Measurements from ENCODE around the gene MARCHF10.
"Not testable (repeated sequence)": the region's sequence is repeated elsewhere in the genome, so short reads cannot be mapped to it uniquely, and the experiment has no call there.

Gene MARCHF10

GRCh38 chr17:62705156-62705777, 102.8 kb downstream of the MARCHF10 start:
- H4K20me1 ChIP-seq, result 0 out of 22 replicates have a peak, but pooled peaks cover 0 to 5% (median 0%) of the 10 kb centered on the region in 11 experiments
- H3K9ac ChIP-seq, result peak overlapping the region in 6 of 11 experiments; percentile 82 to 90 (median 86); a peak in 6 of 22 replicates
- peak overlapping the region in 6 of 11 experiments; percentile 2 to 89 (median 85); a peak in 8 of 22 replicates for H3K27ac ChIP-seq
- peaks cover 0 to 12% (median 0%) of the 10 kb centered on the region in 11 experiments; a peak in 3 of 22 replicates for H3K27me3 ChIP-seq
- no peak for TF ChIP-seq Cebpa-rat (IDR thresholded peaks at IDR 0.05)
- peak overlapping the region in 6 of 10 experiments; percentile 71 to 83 (median 76); a peak in 7 of 20 replicates for H3K4me3 ChIP-seq
- H3K36me3 ChIP-seq, result no peaks in the 10 kb centered on the region
- H3K9me3 ChIP-seq (replicated peaks in 1 of 11), result peaks cover 8 to 19% (median 11%) of the 10 kb centered on the region in 11 experiments; a peak in 16 of 22 replicates
- H3K4me1 ChIP-seq, result peaks cover 15 to 41% (median 37%) of the 10 kb centered on the region in 10 experiments
- H3K4me2 ChIP-seq, result peak overlapping the region; percentile 87 to 100 (median 96)

- Histone ChIP-seq H3K4me2 (peak overlapping the region; percentile 87 to 100 (median 96)), H4K20me1 (0 out of 22 replicates have a peak, but pooled peaks cover 0 to 5% (median 0%) of the 10 kb centered on the region in 11 experiments), H3K27me3 (peaks cover 0 to 12% (median 0%) of the 10 kb centered on the region in 11 experiments; a peak in 3 of 22 replicates), H3K9ac (peak overlapping the region; percentile 80 to 90 (median 83)), H3K4me1 (peaks cover 15 to 41% (median 37%) of the 10 kb centered on the region in 10 experiments), H3K36me3 (no peaks in the 10 kb centered on the region), H3K27ac (peak overlapping the region; percentile 46 to 89 (median 84); a peak in 21 of 22 replicates), H3K4me3 (peak overlapping the region; percentile 70 to 83 (median 74)), H3K9me3 (replicated peaks in 1 of 11) (peaks cover 8 to 19% (median 11%) of the 10 kb centered on the region in 11 experiments; a peak in 16 of 22 replicates)
- peak in 6 of 11 experiments; percentile 17 to 81 (median 35); a peak in 5 of 22 replicates for TF ChIP-seq Cebpa-rat (IDR thresholded peaks at IDR 0.05)
Measured at GRCh38 chr17:62704381-62704971, 103.6 kb downstream of the MARCHF10 start.

- Histone ChIP-seq H3K4me1 (peaks cover 15 to 41% (median 37%) of the 10 kb centered on the region in 10 experiments), H3K4me3 (peak overlapping the region; percentile 70 to 83 (median 74)), H3K27ac (peak overlapping the region; percentile 46 to 89 (median 84); a peak in 21 of 22 replicates), H3K4me2 (peak overlapping the region; percentile 87 to 100 (median 96)), H4K20me1 (0 out of 22 replicates have a peak, but pooled peaks cover 0 to 5% (median 0%) of the 10 kb centered on the region in 11 experiments), H3K27me3 (peaks cover 0 to 12% (median 0%) of the 10 kb centered on the region in 11 experiments; a peak in 3 of 22 replicates), H3K36me3 (no peaks in the 10 kb centered on the region), H3K9ac (peak overlapping the region; percentile 80 to 90 (median 83)), H3K9me3 (replicated peaks in 1 of 11) (peaks cover 7 to 15% (median 9%) of the 10 kb centered on the region in 11 experiments; a peak in 16 of 22 replicates)
- no peak for TF ChIP-seq Cebpa-rat (IDR thresholded peaks at IDR 0.05)
Measured at GRCh38 chr17:62703776-62704380, 104.2 kb downstream of the MARCHF10 start.

GRCh38 chr17:62703261-62703775, 104.8 kb downstream of the MARCHF10 start:
- peak overlapping the region; percentile 70 to 83 (median 74); a peak in 17 of 20 replicates for H3K4me3 ChIP-seq
- peak overlapping the region; percentile 83 to 100 (median 96) for H3K4me2 ChIP-seq
- peaks cover 0 to 12% (median 0%) of the 10 kb centered on the region in 11 experiments; a peak in 3 of 22 replicates for H3K27me3 ChIP-seq
- peak overlapping the region in 9 of 11 experiments; percentile 72 to 89 (median 84); a peak in 11 of 22 replicates for H3K27ac ChIP-seq
- TF ChIP-seq Cebpa-rat (IDR thresholded peaks at IDR 0.05), result no peak
- H3K9me3 ChIP-seq (replicated peaks in 1 of 11), result peaks cover 2 to 10% (median 3%) of the 10 kb centered on the region in 11 experiments; a peak in 13 of 22 replicates
- peak overlapping the region; percentile 80 to 90 (median 83) for H3K9ac ChIP-seq
- H3K4me1 ChIP-seq, result peaks cover 15 to 41% (median 37%) of the 10 kb centered on the region in 10 experiments
- 0 out of 22 replicates have a peak, but pooled peaks cover 0 to 5% (median 0%) of the 10 kb centered on the region in 11 experiments for H4K20me1 ChIP-seq
- H3K36me3 ChIP-seq, result no peaks in the 10 kb centered on the region

GRCh38 chr17:62702746-62703260, 105.3 kb downstream of the MARCHF10 start:
- TF ChIP-seq Cebpa-rat (IDR thresholded peaks at IDR 0.05), result no peak
- H3K4me2 ChIP-seq, result peak overlapping the region; percentile 83 to 100 (median 96); a peak in 18 of 22 replicates
- peaks cover 0 to 12% (median 0%) of the 10 kb centered on the region in 11 experiments; a peak in 3 of 22 replicates for H3K27me3 ChIP-seq
- no peaks in the 10 kb centered on the region for H3K36me3 ChIP-seq
- 0 out of 22 replicates have a peak, but pooled peaks cover 0 to 5% (median 0%) of the 10 kb centered on the region in 11 experiments for H4K20me1 ChIP-seq
- H3K9me3 ChIP-seq (replicated peaks in 1 of 11), result peaks cover 0 to 4% (median 0%) of the 10 kb centered on the region in 11 experiments; a peak in 1 of 22 replicates
- H3K4me3 ChIP-seq, result no peak overlapping the region
- H3K9ac ChIP-seq, result peak overlapping the region in 3 of 11 experiments; percentile 85 to 88 (median 87); a peak in 2 of 22 replicates
- peaks cover 15 to 41% (median 37%) of the 10 kb centered on the region in 10 experiments for H3K4me1 ChIP-seq
- 0 out of 22 replicates have a peak overlapping the region, but pooled peaks of 1 of the 11 experiments have one; percentile 86 for H3K27ac ChIP-seq

- no peak for TF ChIP-seq Cebpa-rat (IDR thresholded peaks at IDR 0.05)
- Histone ChIP-seq H3K4me3 (no peak overlapping the region), H3K27me3 (peaks cover 0 to 12% (median 0%) of the 10 kb centered on the region in 11 experiments; a peak in 3 of 22 replicates), H3K9me3 (replicated peaks in 1 of 11) (no peaks in the 10 kb centered on the region), H4K20me1 (0 out of 22 replicates have a peak, but pooled peaks cover 0 to 5% (median 0%) of the 10 kb centered on the region in 11 experiments), H3K36me3 (no peaks in the 10 kb centered on the region), H3K4me2 (peak overlapping the region in 8 of 11 experiments; percentile 22 to 63 (median 48); a peak in 13 of 22 replicates), H3K9ac (0 out of 22 replicates have a peak overlapping the region, but pooled peaks of 2 of the 11 experiments have one; percentile 27 to 56), H3K27ac (0 out of 22 replicates have a peak overlapping the region, but pooled peaks of 1 of the 11 experiments have one; percentile 3), H3K4me1 (peaks cover 15 to 41% (median 37%) of the 10 kb centered on the region in 10 experiments)
Measured at GRCh38 chr17:62701706-62702085, 106.4 kb downstream of the MARCHF10 start.

GRCh38 chr17:62700964-62701705, 107.0 kb downstream of the MARCHF10 start:
- H3K9ac ChIP-seq, result peak overlapping the region in 2 of 11 experiments; percentile 27 to 56; a peak in 3 of 22 replicates
- no peak overlapping the region for H3K4me3 ChIP-seq
- no peaks in the 10 kb centered on the region for H3K9me3 ChIP-seq (replicated peaks in 1 of 11)
- 0 out of 22 replicates have a peak, but pooled peaks cover 0 to 5% (median 0%) of the 10 kb centered on the region in 11 experiments for H4K20me1 ChIP-seq
- H3K36me3 ChIP-seq, result no peaks in the 10 kb centered on the region
- H3K27me3 ChIP-seq, result peaks cover 0 to 12% (median 0%) of the 10 kb centered on the region in 11 experiments; a peak in 3 of 22 replicates
- no peak for TF ChIP-seq Cebpa-rat (IDR thresholded peaks at IDR 0.05)
- H3K4me2 ChIP-seq, result peak overlapping the region in 9 of 11 experiments; percentile 7 to 63 (median 46); a peak in 13 of 22 replicates
- 0 out of 22 replicates have a peak overlapping the region, but pooled peaks of 1 of the 11 experiments have one; percentile 3 for H3K27ac ChIP-seq
- H3K4me1 ChIP-seq, result peaks cover 15 to 43% (median 38%) of the 10 kb centered on the region in 10 experiments

- H4K20me1 ChIP-seq, result peaks cover 0 to 14% (median 0%) of the 10 kb centered on the region in 11 experiments; a peak in 3 of 22 replicates
- H3K9me3 ChIP-seq (replicated peaks in 1 of 11); H3K4me3 ChIP-seq; H3K27me3 ChIP-seq; H3K9ac ChIP-seq; H3K27ac ChIP-seq; H3K4me2 ChIP-seq; H3K36me3 ChIP-seq: not testable (repeated sequence)
- H3K4me1 ChIP-seq, result peaks cover 21 to 43% (median 37%) of the 10 kb centered on the region in 10 experiments
Measured at GRCh38 chr17:62698459-62698858, 109.7 kb downstream of the MARCHF10 start.
